H1 (cell line): Measurements from ENCODE around the gene TBC1D2. TPM values are rescaled to one million over a fixed set of nuclear protein-coding genes. Genes with fewer than 3 reads are reported as not detected.

ENCODE experiments used
- CTCF ChIA-PET: fragments of 300-600 bp; sonication (Branson Sonifier 250); formaldehyde crosslinking; loops from one replicate; lab custom pipeline; 2021; ENCODE audit not compliant: partially characterized antibody; lab: Charles Lee
- POLR2A ChIA-PET: fragments of 300-600 bp; sonication (Branson Sonifier 250); formaldehyde crosslinking; loops from one replicate; lab custom pipeline; 2021; ENCODE audit warnings: inconsistent platforms; ENCODE audit not compliant: partially characterized antibody; lab: Charles Lee
- DNase-seq, 2 experiments: peaks; one replicate each; pipeline versions ENCODE4 v3.0.0 to v3.0.0-alpha.2; 2010 to 2022; ENCODE audit warnings: low spot score in 2 of 2, low read depth in 1 of 2, mixed read lengths in 1 of 2
- FAIRE-seq: peaks from 2 replicates; lab custom pipeline; 2011; peaks lifted over from hg19 to GRCh38; lab: Jason Lieb, UNC
- H2AFZ ChIP-seq: 2 replicates; pipeline ENCODE4 v1.8.1; 2012; ENCODE audit warnings: low read length, inconsistent platforms
- H2AK5ac ChIP-seq: 2 replicates; pipeline ENCODE4 v1.6.1; 2013; ENCODE audit warnings: low read depth, low read length
- H2BK120ac ChIP-seq: replicated peaks from 2 replicates; pipeline ENCODE3; 2013; ENCODE audit warnings: low read depth, low read length, inconsistent platforms
- H2BK12ac ChIP-seq: 2 replicates; pipeline ENCODE4 v1.6.1; 2013; ENCODE audit warnings: low read depth, low read length
- H2BK15ac ChIP-seq: 2 replicates; pipeline ENCODE4 v1.6.1; 2013; ENCODE audit warnings: low read length
- H2BK20ac ChIP-seq: 2 replicates; pipeline ENCODE4 v1.6.1; 2013; ENCODE audit warnings: low read length
- H2BK5ac ChIP-seq: 2 replicates; pipeline ENCODE4 v1.6.1; 2013; ENCODE audit warnings: low read depth, low read length
- H3K14ac ChIP-seq: 2 replicates; pipeline ENCODE4 v1.6.1; 2013; ENCODE audit warnings: inconsistent platforms; ENCODE audit not compliant: insufficient read length
- H3K18ac ChIP-seq: 2 replicates; pipeline ENCODE4 v1.6.1; 2013; ENCODE audit warnings: low read length; ENCODE audit errors: extremely low read depth
- H3K23ac ChIP-seq: 2 replicates; pipeline ENCODE4 v1.6.1; 2013; ENCODE audit warnings: inconsistent platforms; ENCODE audit not compliant: insufficient read length
- H3K23me2 ChIP-seq: 2 replicates; pipeline ENCODE4 v1.6.1; 2013; ENCODE audit warnings: low read depth, low read length
- H3K27ac ChIP-seq: 2 replicates; pipeline ENCODE4 v1.6.1; 2011; ENCODE audit warnings: low read depth, low read length, inconsistent platforms
- H3K27me3 ChIP-seq, 4 experiments: replicated peaks in 1 of 4; 1 replicate in 1 of 4; 2 replicates in 3 of 4; pipeline versions ENCODE4 v1.6.1 to v1.8.1; 2011 to 2013; ENCODE audit warnings: low read length in 3 of 4, mild to moderate bottlenecking in 3 of 4, inconsistent platforms in 2 of 4, mixed read lengths in 2 of 4, moderate library complexity in 1 of 4; ENCODE audit not compliant: control insufficient read depth in 3 of 4, insufficient read depth in 3 of 4; ENCODE audit errors: extremely low read depth in 1 of 4
- H3K36me3 ChIP-seq, 4 experiments: 2 replicates each; pipeline versions ENCODE4 v1.6.1 to v1.8.1; 2011 to 2013; ENCODE audit warnings: mild to moderate bottlenecking in 4 of 4, low read length in 3 of 4, moderate library complexity in 2 of 4, control low read depth in 1 of 4, inconsistent platforms in 1 of 4; ENCODE audit not compliant: insufficient read depth in 4 of 4, control insufficient read depth in 2 of 4
- H3K4ac ChIP-seq: replicated peaks from 2 replicates; pipeline ENCODE3; 2013; ENCODE audit warnings: low read length, low read depth, mixed read lengths, inconsistent platforms; ENCODE audit not compliant: insufficient read length
- H3K4me1 ChIP-seq, 4 experiments: replicated peaks in 1 of 4; 1 replicate in 1 of 4; 2 replicates in 3 of 4; pipeline versions ENCODE4 v1.6.1 to v1.8.1; 2011 to 2013; ENCODE audit warnings: low read length in 3 of 4, inconsistent platforms in 2 of 4, mixed read lengths in 1 of 4; ENCODE audit not compliant: insufficient read depth in 4 of 4, control insufficient read depth in 3 of 4
- H3K4me2 ChIP-seq, 2 experiments: 2 replicates each; pipeline versions ENCODE4 v1.6.1 to v1.8.1; 2011 to 2013; ENCODE audit warnings: low read depth in 2 of 2, low read length in 2 of 2, control low read depth in 1 of 2, inconsistent platforms in 1 of 2, mild to moderate bottlenecking in 1 of 2; ENCODE audit not compliant: insufficient read depth in 1 of 2
- H3K4me3 ChIP-seq, 4 experiments: fragments of 200-600, 300-600 bp in 1 of 4; sonication (generic), shearing (Covaris generic), sonication (Bioruptor Twin) in 1 of 4; 2 replicates each; pipeline versions ENCODE4 v1.5.1 to v1.8.1; 2011 to 2016; ENCODE audit warnings: low read length in 4 of 4, low read depth in 3 of 4, control low read depth in 2 of 4, inconsistent platforms in 2 of 4, mild to moderate bottlenecking in 2 of 4, mixed read lengths in 1 of 4, moderate library complexity in 1 of 4; ENCODE audit not compliant: insufficient read depth in 2 of 4; ENCODE audit errors: extremely low read depth in 1 of 4
- H3K56ac ChIP-seq: replicated peaks from 2 replicates; pipeline ENCODE3; 2013; ENCODE audit warnings: low read depth, mild to moderate bottlenecking, mixed read lengths, low read length, inconsistent platforms; ENCODE audit not compliant: insufficient read length
- H3K79me1 ChIP-seq: 2 replicates; pipeline ENCODE4 v1.6.1; 2013; ENCODE audit warnings: low read depth, low read length, control low read depth
- H3K79me2 ChIP-seq, 2 experiments: 2 replicates each; pipeline versions ENCODE4 v1.6.1 to v1.8.1; 2012 to 2013; ENCODE audit warnings: low read length in 2 of 2, mild to moderate bottlenecking in 2 of 2, inconsistent platforms in 1 of 2; ENCODE audit not compliant: insufficient read depth in 2 of 2, control insufficient read depth in 1 of 2
- H3K9ac ChIP-seq, 4 experiments: replicated peaks in 1 of 4; 1 replicate in 1 of 4; 2 replicates in 3 of 4; pipeline versions ENCODE4 v1.6.1 to v1.8.1; 2011 to 2013; ENCODE audit warnings: low read depth in 3 of 4, low read length in 3 of 4, control low read depth in 2 of 4, mild to moderate bottlenecking in 2 of 4, moderate library complexity in 2 of 4, inconsistent platforms in 1 of 4; ENCODE audit errors: extremely low read depth in 1 of 4
- H3K9me3 ChIP-seq, 2 experiments: 2 replicates each; pipeline versions ENCODE4 v1.6.1 to v1.8.1; 2012 to 2013; ENCODE audit warnings: mild to moderate bottlenecking in 2 of 2, moderate library complexity in 2 of 2, control low read depth in 1 of 2, inconsistent platforms in 1 of 2, low read depth in 1 of 2, low read length in 1 of 2, mixed read lengths in 1 of 2; ENCODE audit not compliant: insufficient read depth in 2 of 2
- H4K20me1 ChIP-seq, 2 experiments: replicated peaks in 1 of 2; 2 replicates each; pipeline versions ENCODE3 to v1.8.1; 2011 to 2013; ENCODE audit warnings: inconsistent platforms in 2 of 2, low read length in 2 of 2, mild to moderate bottlenecking in 1 of 2; ENCODE audit not compliant: insufficient read depth in 2 of 2, control insufficient read depth in 1 of 2
- H4K5ac ChIP-seq: 2 replicates; pipeline ENCODE4 v1.6.1; 2013; ENCODE audit warnings: low read length, low read depth, mixed read lengths, inconsistent platforms; ENCODE audit not compliant: insufficient read length
- H4K8ac ChIP-seq: 2 replicates; pipeline ENCODE4 v1.8.0; 2013; ENCODE audit warnings: mild to moderate bottlenecking, moderate library complexity, low read length, inconsistent platforms; ENCODE audit not compliant: insufficient read depth; ENCODE audit errors: extremely low read depth
- H4K91ac ChIP-seq: replicated peaks from 2 replicates; pipeline ENCODE3; 2013; ENCODE audit warnings: low read length, mixed read lengths, inconsistent platforms; ENCODE audit not compliant: insufficient read length
- ASH2L ChIP-seq: fragments of 200-600, 300-600 bp; sonication (generic); IDR thresholded peaks from one replicate; pipeline ENCODE4 v1.7.1; 2017; ENCODE audit warnings: low read length
- EP300 ChIP-seq, 2 experiments: IDR thresholded peaks; 1 replicate in 1 of 2; 2 replicates in 1 of 2; pipeline ENCODE4 v1.6.1; 2011 to 2012; ENCODE audit warnings: low read depth in 2 of 2, low read length in 2 of 2, mild to moderate bottlenecking in 2 of 2, borderline replicate concordance in 1 of 2, inconsistent platforms in 1 of 2, moderate library complexity in 1 of 2
- HDAC2 ChIP-seq, 2 experiments: fragments of 300-600 bp in 1 of 2; sonication (generic) in 1 of 2; IDR thresholded peaks; 2 replicates each; pipeline ENCODE4 v1.6.1; 2011 to 2012; ENCODE audit warnings: low read depth in 2 of 2, low read length in 2 of 2, mild to moderate bottlenecking in 2 of 2, moderate library complexity in 2 of 2, borderline replicate concordance in 1 of 2, inconsistent platforms in 1 of 2
- KDM1A ChIP-seq: fragments of 200-600, 300-600 bp; sonication (generic); IDR thresholded peaks from 2 replicates; pipeline ENCODE4 v1.7.1; 2016; ENCODE audit warnings: mild to moderate bottlenecking, low read length, borderline replicate concordance
- POLR2A ChIP-seq, 2 experiments: IDR thresholded peaks; 1 replicate in 1 of 2; 2 replicates in 1 of 2; pipeline ENCODE4 v1.6.1; 2011; ENCODE audit warnings: low read depth in 2 of 2, low read length in 2 of 2, mild to moderate bottlenecking in 2 of 2; ENCODE audit errors: control extremely low read depth in 1 of 2
- POU5F1 ChIP-seq: IDR thresholded peaks from 2 replicates; pipeline ENCODE4 v1.6.1; 2011; ENCODE audit warnings: low read depth, mild to moderate bottlenecking, low read length, moderate library complexity
- SIRT6 ChIP-seq: IDR thresholded peaks from one replicate; pipeline ENCODE4 v1.7.1; 2012; ENCODE audit warnings: low read length, inconsistent platforms
- SRF ChIP-seq: IDR thresholded peaks from 2 replicates; pipeline ENCODE4 v1.6.1; 2011; ENCODE audit warnings: mild to moderate bottlenecking, low read depth, low read length, moderate library complexity
- YY1 ChIP-seq: IDR thresholded peaks from 2 replicates; pipeline ENCODE4 v1.6.1; 2011; ENCODE audit warnings: low read depth, mild to moderate bottlenecking, low read length
- WGBS, 2 experiments: shearing (Covaris generic) in 1 of 2; methylation state at CpG; one replicate each; pipeline versions ENCODE4 v1.1.6 to v1.1.7; 2013 to 2015; ENCODE audit warnings: low lambda C conversion rate in 2 of 2, mixed read lengths in 2 of 2, inconsistent platforms in 1 of 2, low coverage in 1 of 2, missing lambda C conversion rate in 1 of 2; ENCODE audit not compliant: insufficient replicate concordance in 2 of 2, insufficient coverage in 1 of 2, insufficient read length in 1 of 2; ENCODE audit errors: extremely low coverage in 1 of 2, missing lambda C conversion rate in 1 of 2; 5-methylcytosine and 5-hydroxymethylcytosine counted together
- polyA plus RNA-seq, 7 experiments: library from polyadenylated mRNA; depleted of rRNA in 3 of 7; stranded (reverse) in 5 of 7; unstranded in 2 of 7; fragments of >200 nt in 5 of 7; fragments of 200-250 nt in 2 of 7; gene quantifications; 1 replicate in 5 of 7; 2 replicates in 1 of 7; 4 replicates in 1 of 7; pipeline versions ENCODE4 v1.2.1 to v1.2.3, GENCODE V29; 2011 to 2013; ENCODE audit warnings: missing spikeins in 2 of 7, mixed read lengths in 2 of 7
- total RNA-seq: library from RNA; stranded (reverse); fragmentation: NEBNext Ultra II Directional; extraction: Animal tissue kit (Norgen Biotek cat#: 25700); gene quantifications from 2 replicates; pipeline ENCODE4 v1.2.1, GENCODE V29; 2021
- TF ChIP-seq, protein P1 (sequence below): IDR thresholded peaks from 2 replicates; pipeline ENCODE4 v1.6.1; 2011; ENCODE audit warnings: low read length, improper control_type of control experiment

TBC1D2 gene
- total and polyA plus RNA-seq, 2 of the 8 experiments (the other 6 are each of a cell fraction or from before 2014, with no cell fraction given): 7.4 TPM

DNA sequence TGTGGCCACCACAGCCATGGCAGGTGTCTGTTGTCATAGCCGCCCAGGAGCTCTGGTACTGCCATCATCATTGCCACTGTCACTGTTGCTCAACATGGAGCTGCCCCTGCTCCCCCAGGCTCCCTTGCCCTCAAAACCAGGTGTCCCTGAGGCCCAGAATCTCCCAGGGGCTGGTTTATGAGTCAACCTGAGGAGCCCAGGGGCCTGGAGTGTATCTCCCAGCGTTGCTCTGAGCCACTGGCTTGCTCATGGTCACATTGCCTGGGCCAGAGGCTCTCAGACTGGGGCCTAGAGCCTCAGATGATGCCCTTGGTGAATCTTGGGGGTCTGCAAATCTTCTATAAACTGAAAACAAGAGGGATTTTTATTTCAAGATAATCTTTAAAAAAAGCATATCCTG lies 24.7 kb upstream of the TBC1D2 start:
- H2AFZ ChIP-seq: no peak overlapping the region
- H3K9me3 ChIP-seq: no peaks in the 10 kb centered on the region
- H2BK20ac ChIP-seq: no peak overlapping the region
- no peak overlapping the region for H4K8ac ChIP-seq
- no peak overlapping the region for H4K5ac ChIP-seq
- no peaks in the 10 kb centered on the region for H4K20me1 ChIP-seq
- FAIRE-seq (no peak), DNase-seq (no peak)
- TF ChIP-seq POLR2A (IDR thresholded peaks at IDR 0.05; ENCODE audit: control extremely low read depth in 1 of 2, low read depth in 2 of 2, low read length in 2 of 2) (no peak), SIRT6 (no peak), EP300 (IDR thresholded peaks at IDR 0.05; ENCODE audit: borderline replicate concordance in 1 of 2, low read depth in 2 of 2, low read length in 2 of 2) (no peak), YY1 (no peak), POU5F1 (no peak), KDM1A (no peak), HDAC2 (IDR thresholded peaks at IDR 0.05; ENCODE audit: borderline replicate concordance in 1 of 2, low read depth in 2 of 2, low read length in 2 of 2) (no peak), SRF (no peak), ASH2L (no peak)
- TF ChIP-seq, protein P1, sequence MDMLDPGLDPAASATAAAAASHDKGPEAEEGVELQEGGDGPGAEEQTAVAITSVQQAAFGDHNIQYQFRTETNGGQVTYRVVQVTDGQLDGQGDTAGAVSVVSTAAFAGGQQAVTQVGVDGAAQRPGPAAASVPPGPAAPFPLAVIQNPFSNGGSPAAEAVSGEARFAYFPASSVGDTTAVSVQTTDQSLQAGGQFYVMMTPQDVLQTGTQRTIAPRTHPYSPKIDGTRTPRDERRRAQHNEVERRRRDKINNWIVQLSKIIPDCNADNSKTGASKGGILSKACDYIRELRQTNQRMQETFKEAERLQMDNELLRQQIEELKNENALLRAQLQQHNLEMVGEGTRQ: no peak
- no peak overlapping the region for H2BK120ac ChIP-seq
- no peaks in the 10 kb centered on the region for H3K23me2 ChIP-seq
- no peak overlapping the region for H2BK12ac ChIP-seq
- CTCF ChIA-PET: interaction anchor here (1.3 kb wide), 1 partner anchor 35 kb away, joined by 3 read pairs; no protein-coding TSS in a partner anchor
- H3K4me1 ChIP-seq: no peaks in the 10 kb centered on the region
- no peak overlapping the region for H3K4me3 ChIP-seq
- no peak overlapping the region for H3K56ac ChIP-seq
- no peaks in the 10 kb centered on the region for H3K79me1 ChIP-seq
- no peak overlapping the region for H2AK5ac ChIP-seq
- WGBS, 2 experiments: 88% methylated on average over 2 of the region's 2 CpGs; no CpG with 5 or more reads in 1 of the 2 experiments
- H2BK15ac ChIP-seq: no peak overlapping the region
- H2BK5ac ChIP-seq: no peak overlapping the region
- H3K14ac ChIP-seq: no peak overlapping the region
- POLR2A ChIA-PET: no interaction called here
- H3K36me3 ChIP-seq: no peaks in the 10 kb centered on the region
- no peak overlapping the region for H3K4ac ChIP-seq
- H3K27me3 ChIP-seq: peaks cover 0 to 2% (median 0%) of the 10 kb centered on the region in 4 experiments; a peak in 2 of 7 replicates
- no peak overlapping the region for H3K9ac ChIP-seq
- H3K27ac ChIP-seq: no peak overlapping the region
- H3K23ac ChIP-seq: no peak overlapping the region
- H3K18ac ChIP-seq: no peak overlapping the region
- H4K91ac ChIP-seq: no peak overlapping the region
- H3K79me2 ChIP-seq: no peaks in the 10 kb centered on the region
- H3K4me2 ChIP-seq: no peak overlapping the region
